ENCODE results near the gene ENTPD2.
A peak's percentile ranks its signal among the peaks of the same experiment; 100 is the strongest.

The ENTPD2 gene

GRCh38 chr9:137053944-137054931 lies at the start of gene ENTPD2:
Gene ENTPD2, minus strand, starts transcription at chr9:137054061. Its CDS starts 64 bp downstream, at chr9:137053997.
- no peak for DNase-seq (ENCODE audit: low read depth, low spot score)
- no peak within 1 kb of the TSS for H3K27ac ChIP-seq

- DNase-seq (ENCODE audit: low read depth, low spot score), result no peak
- H3K27ac ChIP-seq, result no peak overlapping the region
Measured at GRCh38 chr9:137103206-137103999, 49.5 kb upstream of the ENTPD2 start.

GRCh38 chr9:137099231-137099630 lies 45.4 kb upstream of the ENTPD2 start:
- no peak overlapping the region for H3K27ac ChIP-seq
- no peak for DNase-seq (ENCODE audit: low read depth, low spot score)

- no peak for DNase-seq (ENCODE audit: low read depth, low spot score)
Measured at GRCh38 chr9:137097761-137098462, 44.1 kb upstream of the ENTPD2 start.

GRCh38 chr9:137096785-137097546 lies 43.1 kb upstream of the ENTPD2 start:
- no peak for DNase-seq (ENCODE audit: low read depth, low spot score)
- no peak overlapping the region for H3K27ac ChIP-seq

More at GRCh38 chr9:137097761-137098462, 44.1 kb upstream of the ENTPD2 start:
- H3K27ac ChIP-seq, result no peak overlapping the region

GRCh38 chr9:137095664-137096517 lies 42.0 kb upstream of the ENTPD2 start:
- H3K27ac ChIP-seq, result no peak overlapping the region
- DNase-seq (ENCODE audit: low read depth, low spot score), result no peak

GRCh38 chr9:137089232-137089947 lies 35.5 kb upstream of the ENTPD2 start:
- no peak for DNase-seq (ENCODE audit: low read depth, low spot score)
- no peak overlapping the region for H3K27ac ChIP-seq

GRCh38 chr9:137088121-137088520 lies 34.3 kb upstream of the ENTPD2 start:
- no peak for DNase-seq (ENCODE audit: low read depth, low spot score)
- no peak overlapping the region for H3K27ac ChIP-seq

- DNase-seq (ENCODE audit: low read depth, low spot score), result no peak
- H3K27ac ChIP-seq, result peak overlapping the region; percentile 87
Measured at GRCh38 chr9:137087409-137087925, 33.6 kb upstream of the ENTPD2 start.

GRCh38 chr9:137086531-137087408 lies 32.9 kb upstream of the ENTPD2 start, which contains the start of gene MAN1B1:
Gene MAN1B1, plus strand, starts transcription at chr9:137086985. Its CDS starts 15 bp downstream, at chr9:137087000.
- DNase-seq (ENCODE audit: low read depth, low spot score), result peak; percentile 96
- H3K27ac ChIP-seq, result peak within 1 kb of the TSS; percentile 87

GRCh38 chr9:137085920-137086530 lies 32.2 kb upstream of the ENTPD2 start:
- H3K27ac ChIP-seq, result peak overlapping the region; percentile 87
- no peak for DNase-seq (ENCODE audit: low read depth, low spot score)

- peak; percentile 59 for DNase-seq (ENCODE audit: low read depth, low spot score)
- peak overlapping the region; percentile 87 for H3K27ac ChIP-seq
Measured at GRCh38 chr9:137084526-137084925, 30.7 kb upstream of the ENTPD2 start.

GRCh38 chr9:137083394-137084004 lies 29.6 kb upstream of the ENTPD2 start:
- H3K27ac ChIP-seq, result peak overlapping the region; percentile 87
- peak; percentile 84 for DNase-seq (ENCODE audit: low read depth, low spot score)

- no peak for DNase-seq (ENCODE audit: low read depth, low spot score)
- peak overlapping the region; percentile 87 for H3K27ac ChIP-seq
Measured at GRCh38 chr9:137082925-137083290, 29.0 kb upstream of the ENTPD2 start.

- DNase-seq (ENCODE audit: low read depth, low spot score), result no peak
- no peak overlapping the region for H3K27ac ChIP-seq
Measured at GRCh38 chr9:137082222-137082924, 28.5 kb upstream of the ENTPD2 start.

All from epithelial cell of prostate (primary cell).